HG03520 (cell line): Measurements from ENCODE around the gene ATXN2L.
"Not testable (repeated sequence)": the region's sequence is repeated elsewhere in the genome, so short reads cannot be mapped to it uniquely, and the experiment has no call there.

Experiments used
- ATAC-seq: cut with Tn5 transposase; IDR thresholded peaks from one replicate; pipeline ENCODE4 v1.9.1; 2021; ENCODE audit warnings: mild to moderate bottlenecking, moderate library complexity; ENCODE audit not compliant: unreplicated experiment

ATXN2L gene

DNA sequence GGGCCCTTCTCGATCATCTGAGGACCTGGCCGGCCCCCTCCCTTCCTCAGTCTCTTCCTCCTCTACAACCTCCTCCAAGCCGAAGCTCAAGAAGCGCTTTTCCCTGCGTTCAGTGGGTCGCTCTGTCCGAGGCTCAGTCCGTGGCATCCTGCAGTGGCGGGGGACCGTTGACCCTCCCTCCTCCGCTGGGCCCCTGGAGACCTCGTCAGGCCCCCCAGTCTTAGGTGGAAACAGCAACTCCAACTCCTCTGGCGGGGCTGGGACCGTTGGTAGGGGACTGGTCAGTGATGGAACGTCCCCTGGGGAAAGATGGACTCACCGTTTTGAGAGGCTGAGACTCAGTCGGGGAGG lies 43.6 kb downstream of the ATXN2L start:
- ATAC-seq: no peak

DNA sequence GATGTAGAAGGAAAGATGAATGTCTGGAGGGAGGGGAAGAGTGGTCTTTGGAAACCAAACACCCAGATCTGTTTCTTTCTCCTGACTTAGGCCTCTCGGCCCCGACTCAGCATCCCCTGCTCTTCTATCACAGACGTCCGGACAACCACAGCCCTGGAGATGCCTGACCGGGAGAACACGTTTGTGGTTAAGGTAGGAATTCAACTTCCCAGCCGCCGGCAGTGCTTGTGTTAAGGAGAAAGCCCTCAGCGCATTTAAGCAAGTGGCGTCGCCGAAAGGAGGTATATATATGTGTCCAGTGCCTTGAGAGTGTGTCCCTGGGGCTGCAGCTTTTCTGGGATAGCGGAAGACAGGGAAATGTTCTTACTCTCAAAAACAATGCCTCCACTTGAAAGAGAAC lies 44.4 kb downstream of the ATXN2L start:
- no peak for ATAC-seq

DNA sequence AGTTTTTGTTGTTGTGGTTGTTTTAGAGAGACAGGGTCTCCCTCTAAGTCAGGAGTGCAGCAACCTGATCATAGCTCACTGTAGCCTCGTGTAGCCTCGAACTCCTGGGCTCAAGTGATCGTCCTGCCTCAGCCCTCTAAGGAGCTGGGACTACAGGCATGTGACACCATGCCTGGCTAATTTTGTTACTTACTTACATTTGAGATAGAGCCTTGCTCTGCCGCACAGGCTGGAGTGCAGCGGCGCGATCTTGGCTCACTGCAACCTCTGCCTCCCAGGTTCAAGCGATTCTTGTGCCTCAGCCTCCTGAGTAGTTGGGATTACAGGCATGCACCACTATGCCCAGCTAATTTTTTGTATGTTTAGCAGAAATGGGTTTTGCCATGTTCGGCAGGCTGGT lies 44.8 kb downstream of the ATXN2L start:
- not testable (repeated sequence) for ATAC-seq

DNA sequence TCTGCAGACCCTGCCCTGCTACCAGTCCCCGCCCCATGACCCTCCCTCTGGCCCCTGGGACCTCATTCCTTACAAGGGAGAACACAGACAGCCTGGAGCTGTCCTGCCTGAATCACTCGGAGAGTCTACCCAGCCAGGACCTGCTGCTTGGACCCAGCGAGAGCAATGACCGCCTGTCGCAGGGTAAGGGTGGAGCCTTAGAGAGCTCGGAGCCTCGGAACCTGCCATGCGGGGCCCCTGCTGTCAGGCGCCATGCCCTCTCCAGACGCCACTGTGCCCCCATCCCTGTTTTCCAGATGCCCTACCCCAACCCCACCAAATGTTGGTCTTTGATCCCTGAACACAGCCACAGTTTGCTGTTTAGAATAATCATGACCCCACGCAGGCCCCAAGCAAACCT lies 46.4 kb downstream of the ATXN2L start:
- ATAC-seq: no peak

DNA sequence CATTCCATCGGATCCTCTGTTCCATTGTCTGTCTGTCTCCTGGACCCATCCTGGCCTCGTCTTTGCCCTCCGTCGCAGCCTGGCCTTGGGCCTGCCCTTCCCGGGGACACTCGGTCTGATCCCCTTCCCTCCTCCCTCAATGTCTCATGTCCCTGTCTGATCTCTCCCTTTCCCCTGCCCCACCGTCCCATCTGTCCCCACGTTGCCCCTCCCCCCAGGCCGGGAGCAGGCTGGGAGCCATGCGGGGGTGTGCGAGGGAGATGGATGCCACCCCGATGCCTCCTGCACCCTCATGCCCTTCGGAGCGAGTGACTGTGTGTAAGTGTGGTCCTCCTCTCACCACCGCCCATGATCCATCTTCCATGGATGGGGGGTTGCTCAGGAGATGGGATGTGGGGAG lies 50.2 kb downstream of the ATXN2L start:
- no peak for ATAC-seq

DNA sequence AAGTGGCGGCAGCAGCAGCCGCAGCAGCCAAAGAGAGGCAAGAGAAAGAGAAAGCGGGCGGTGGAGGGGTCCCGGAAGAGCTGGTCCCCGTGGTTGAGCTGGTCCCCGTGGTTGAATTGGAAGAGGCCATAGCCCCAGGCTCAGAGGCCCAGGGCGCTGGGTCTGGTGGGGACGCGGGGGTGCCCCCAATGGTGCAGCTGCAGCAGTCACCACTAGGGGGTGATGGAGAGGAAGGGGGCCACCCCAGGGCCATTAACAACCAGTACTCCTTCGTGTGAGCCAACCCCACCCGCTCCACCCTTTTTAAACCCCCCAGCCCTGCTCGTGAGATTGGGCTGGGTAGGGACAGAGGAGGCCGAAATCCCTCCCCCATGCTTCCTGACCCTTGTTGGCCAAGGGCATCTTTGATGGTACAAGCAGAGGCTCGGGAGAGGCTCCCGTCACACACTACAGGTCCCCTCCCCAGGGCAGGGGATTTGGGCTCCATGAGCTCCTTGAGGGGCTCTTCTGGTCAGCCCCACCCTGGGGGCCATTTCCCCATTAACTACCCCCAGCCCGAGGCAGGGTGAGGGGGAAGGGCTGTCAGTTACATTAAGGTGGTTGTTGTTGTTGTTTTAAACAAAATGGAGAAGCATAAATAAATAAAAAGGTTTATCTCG lies 50.9 kb downstream of the ATXN2L start:
- no peak for ATAC-seq

DNA sequence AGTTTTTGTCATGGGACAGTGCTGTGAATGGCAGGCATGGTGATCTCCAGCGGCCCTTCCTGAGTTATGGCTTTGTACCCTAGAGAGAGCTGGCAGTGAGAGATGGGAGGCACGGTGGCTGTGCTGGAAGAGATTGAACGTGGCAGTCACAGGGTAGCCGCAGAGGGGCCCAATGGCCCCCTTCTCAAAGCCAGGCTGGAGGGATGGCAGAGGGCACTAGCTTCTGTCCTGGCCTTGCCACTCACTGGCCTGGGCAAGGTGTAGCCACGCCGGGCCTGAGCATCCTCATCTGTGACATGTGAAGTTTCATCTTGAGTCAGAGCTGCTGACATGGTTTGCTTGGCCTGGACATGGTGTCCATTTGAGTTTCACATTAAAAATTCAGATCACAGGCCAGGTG lies 51.6 kb downstream of the ATXN2L start:
- ATAC-seq: no peak

DNA sequence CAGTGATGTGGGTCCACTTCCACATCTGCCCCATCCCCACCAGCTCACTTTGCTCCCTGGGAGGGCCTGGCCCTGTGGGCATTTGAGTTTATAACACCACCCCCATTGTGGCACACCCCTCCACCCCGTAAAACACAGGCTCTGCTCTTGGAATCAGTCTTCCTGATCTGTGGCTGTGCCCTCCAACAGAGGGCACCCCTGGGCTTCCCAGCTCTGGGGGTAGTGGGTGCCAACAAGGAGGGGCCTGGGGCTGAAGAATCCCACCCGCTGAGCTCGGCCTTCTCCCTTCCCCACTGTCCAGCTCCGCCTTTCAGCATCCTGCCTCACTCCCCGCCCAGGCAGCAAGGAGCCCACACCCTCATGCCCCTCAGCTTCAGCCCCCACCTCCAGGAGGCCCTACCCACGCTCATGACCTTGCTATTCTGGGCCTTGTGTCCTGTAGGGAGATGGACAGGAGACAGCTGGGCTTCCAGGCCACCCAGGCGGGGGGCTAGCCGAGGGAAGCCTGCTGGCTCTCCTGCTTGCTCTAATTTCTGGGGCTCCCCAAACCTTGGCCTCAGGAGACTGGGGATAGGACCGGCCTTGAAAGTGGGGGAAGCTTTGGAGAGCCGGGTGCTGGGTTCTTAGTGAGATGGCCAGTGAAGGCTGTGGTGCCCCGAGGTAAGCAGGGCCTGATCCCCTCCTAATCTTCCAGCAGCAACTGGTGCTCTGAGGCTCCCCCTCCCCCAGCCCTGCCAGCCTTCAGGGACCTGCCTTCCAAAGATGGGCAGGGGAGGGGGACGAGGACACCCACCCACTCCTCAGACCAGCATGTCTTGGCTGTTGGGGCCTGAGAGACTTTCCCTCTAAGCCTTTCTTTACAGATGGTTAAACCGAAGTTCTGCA lies 52.6 kb downstream of the ATXN2L start:
- ATAC-seq: no peak

DNA sequence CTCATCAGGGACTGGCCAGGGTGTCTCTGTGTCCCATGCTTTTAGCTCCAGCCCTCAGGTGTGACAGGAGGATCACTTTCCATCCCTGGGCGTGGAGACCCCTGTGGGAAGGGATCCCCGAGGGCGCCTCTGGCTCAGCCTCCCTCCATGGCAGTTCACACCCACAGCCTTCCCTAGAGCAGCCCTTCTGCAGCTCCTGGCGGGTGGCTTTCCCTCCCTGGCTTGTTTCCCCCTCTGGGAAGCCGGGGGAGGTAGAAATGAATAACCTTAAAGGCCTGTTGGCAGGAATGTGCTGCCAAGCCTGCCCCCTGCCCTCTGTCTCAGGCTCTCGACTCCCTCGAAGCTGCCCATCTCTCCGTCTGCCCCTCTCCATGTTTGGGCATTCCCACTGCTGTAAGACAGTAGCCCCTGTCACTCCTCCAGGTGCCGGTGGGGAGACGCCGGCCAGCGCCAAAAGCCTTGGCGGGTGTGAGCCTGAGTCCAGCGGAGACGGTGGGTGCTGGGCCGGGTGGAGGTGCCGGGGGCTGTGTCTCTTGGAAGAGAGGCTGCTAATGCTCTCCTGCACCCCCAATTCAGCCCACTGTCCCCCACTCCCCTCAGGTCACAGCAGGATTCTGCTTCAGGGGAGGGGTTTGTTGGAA lies 53.3 kb downstream of the ATXN2L start:
- ATAC-seq: no peak

DNA sequence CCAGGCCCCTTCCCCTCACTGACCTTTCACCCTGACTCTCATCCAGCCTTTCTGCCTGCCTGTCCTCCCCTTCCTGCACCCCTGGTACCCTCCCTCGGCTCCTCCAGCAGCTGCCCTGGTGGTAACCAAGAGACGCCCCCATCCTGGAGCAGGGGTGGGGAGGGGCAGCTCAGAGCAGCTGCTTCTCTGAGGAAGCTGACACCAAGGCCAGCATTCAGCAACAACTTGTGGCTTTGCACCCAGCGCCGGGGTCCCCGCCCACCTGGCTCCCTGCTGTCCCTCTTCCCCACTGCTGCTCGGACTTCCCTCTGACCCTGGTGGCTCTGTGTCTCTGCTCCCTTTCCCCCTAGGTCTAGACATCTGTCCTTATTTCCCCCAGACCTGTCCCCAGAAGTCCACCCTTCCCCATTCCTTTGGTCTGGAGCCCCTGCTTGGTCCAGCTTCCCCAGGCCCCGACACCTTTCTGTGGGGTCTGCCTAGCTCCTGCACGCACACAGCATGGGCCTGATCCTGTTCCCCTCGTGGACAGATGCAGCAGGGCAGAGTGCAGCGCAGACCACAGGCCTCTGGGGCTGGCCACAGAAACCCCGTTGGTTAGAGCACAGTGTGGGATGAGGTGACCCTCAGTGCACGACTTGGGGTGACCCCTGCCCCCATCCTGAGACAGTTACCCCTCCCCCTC lies 54.3 kb downstream of the ATXN2L start:
- no peak for ATAC-seq

DNA sequence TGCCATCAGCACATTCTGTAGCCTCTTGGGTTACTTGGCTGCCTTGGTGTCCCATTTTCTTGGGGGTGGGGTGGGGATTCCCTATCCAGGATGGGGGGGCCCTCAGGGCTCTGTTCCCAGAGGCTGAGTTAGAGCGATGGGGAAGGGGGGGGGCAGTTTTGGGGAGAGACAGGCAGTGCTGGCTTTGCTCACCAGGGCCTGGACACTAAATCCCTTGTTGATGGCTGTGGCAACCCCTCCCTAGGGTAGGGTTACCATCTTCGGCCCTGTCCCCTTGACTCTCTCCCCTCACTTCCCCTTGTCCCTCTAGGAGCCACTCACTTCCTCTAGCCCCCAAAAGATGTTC lies 54.8 kb downstream of the ATXN2L start:
- ATAC-seq: no peak

DNA sequence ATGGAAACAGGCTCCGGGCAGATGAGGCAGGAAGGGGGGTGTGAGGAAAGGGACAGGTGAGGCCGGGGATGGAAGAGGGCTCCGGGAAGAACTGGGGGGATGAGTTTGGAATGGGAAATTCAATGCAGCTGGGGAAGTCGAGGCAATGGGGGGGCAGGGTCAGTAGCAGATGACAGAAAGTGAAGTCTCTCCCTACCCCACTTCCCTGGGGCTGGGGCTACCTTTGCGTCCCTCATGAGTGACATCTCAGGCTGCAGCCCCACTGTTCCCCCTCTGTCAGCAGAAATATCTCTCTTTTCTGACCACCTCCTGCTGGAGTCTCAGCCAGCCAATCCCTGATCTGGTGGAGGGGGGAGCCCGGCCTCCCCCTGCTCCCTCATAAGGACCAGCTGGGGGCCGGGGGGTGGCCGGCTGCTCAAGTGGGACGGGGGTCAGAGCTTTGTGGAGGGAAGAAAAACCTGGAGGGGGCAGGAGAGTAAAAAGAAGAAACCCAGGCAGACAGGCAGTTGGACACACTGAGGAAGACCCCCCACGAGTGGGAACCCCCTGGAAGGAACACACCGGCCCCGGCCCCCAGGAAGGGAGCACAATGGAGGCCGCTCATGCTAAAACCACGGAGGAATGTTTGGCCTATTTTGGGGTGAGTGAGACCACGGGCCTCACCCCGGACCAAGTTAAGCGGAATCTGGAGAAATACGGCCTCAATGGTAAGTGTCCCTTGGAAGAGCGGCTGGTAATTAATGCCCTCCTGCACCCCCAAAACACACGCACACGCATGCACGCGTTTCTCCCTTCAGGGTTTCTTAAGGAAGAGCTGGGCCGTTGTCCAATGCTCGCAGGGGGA lies 55.5 kb downstream of the ATXN2L start, which contains the start of gene ATP2A1:
Gene ATP2A1, plus strand, starts transcription at position 406 of the 844 bp plus-strand sequence. Its CDS starts 184 bp downstream, at position 590.
- no peak for ATAC-seq

DNA sequence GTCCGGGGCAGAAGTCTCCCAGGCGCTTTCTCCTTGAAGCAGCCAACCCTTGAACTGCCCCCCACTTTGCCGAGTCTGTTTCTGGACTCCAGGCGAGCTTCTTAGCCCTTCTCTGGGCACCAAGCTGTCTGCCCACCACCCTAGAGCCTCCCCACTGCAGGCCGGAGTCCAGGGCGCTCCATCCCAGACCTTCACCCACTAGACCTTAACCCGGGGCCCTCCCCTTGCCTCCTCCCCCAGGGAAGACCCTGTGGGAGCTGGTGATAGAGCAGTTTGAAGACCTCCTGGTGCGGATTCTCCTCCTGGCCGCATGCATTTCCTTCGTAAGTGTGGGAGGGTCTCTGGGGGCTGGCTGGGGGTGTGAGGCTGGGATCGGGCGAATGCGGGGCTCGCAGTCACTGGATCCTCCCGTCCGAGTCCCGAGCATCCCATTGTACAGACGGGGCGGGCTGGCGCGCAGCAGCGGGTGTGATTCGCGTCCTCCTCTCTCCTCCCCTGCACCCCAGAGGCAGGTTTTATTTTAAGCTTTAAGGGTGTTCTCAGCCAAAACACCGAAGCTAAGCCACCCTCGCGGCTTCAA lies 56.6 kb downstream of the ATXN2L start:
- no peak for ATAC-seq

DNA sequence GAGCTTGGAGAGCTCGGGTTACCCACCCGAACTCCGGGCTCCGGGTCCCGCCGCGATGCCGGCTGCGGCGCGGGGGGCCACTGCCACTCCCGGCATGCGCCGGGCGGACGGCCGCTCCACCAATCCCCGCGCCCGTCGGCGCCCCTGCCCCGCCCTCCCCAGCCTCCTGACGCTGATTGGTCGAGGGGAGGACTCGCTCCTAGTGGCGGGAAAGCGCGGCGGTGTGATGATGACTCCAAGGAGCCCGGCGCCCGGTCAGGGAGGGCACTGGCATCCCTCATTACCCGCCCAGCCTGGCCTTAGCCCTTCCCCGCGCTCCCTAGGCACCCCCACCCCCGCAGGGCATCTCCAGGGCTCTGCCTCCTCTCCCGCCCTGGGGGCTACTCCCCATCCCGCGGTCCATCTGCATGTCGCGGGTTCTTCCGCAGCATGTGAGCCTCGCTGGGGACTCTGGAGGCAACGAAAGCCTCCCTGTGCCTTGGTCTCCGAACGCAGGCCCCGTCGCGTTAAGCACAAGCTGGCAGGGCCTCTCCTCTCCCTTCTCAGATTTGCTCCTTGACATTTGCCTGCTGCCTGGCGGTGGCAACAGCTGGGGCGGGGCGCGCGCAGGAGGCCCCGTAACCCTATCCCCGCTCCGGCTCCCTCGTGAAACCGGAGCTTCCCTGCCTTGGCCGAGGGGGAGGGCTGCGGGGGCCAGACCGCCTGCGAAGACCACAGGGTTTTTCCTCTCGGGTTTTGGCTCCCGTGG lies 57.2 kb downstream of the ATXN2L start:
- peak; percentile 77 for ATAC-seq

DNA sequence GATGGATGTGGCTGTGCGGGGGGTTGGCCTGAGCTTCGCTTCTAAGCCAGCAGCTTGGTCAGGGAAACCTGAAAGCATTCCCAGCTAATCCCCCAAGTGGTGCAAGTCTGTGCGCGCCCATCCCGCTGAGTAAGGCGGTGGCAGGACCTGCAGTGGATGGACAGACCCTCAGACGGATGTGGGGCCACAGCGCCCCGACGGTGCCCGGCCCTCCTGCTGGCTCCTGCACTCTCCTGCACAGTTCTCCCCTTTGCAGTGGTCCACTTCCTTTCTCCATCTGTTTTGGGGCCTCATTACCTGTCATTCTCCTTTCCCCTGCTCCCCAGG lies 57.8 kb downstream of the ATXN2L start:
- no peak for ATAC-seq

DNA sequence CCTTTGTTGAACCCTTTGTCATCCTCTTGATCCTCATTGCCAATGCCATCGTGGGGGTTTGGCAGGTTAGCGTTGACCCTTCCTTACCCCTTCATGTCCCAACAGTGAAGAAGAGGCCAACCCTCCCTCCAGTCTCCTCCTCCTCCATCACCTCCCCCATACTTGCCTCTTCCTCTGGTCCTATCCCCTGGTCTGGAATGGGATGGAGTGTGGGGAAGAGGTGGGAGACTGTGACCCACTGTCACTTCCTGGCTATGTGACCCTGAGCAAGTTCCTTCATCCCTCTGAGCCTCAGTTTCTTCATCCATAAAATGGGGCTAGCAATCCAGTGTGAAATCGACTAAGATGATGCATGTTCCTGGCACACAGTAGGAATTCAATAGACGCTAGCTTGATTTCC lies 58.2 kb downstream of the ATXN2L start:
- no peak for ATAC-seq

DNA sequence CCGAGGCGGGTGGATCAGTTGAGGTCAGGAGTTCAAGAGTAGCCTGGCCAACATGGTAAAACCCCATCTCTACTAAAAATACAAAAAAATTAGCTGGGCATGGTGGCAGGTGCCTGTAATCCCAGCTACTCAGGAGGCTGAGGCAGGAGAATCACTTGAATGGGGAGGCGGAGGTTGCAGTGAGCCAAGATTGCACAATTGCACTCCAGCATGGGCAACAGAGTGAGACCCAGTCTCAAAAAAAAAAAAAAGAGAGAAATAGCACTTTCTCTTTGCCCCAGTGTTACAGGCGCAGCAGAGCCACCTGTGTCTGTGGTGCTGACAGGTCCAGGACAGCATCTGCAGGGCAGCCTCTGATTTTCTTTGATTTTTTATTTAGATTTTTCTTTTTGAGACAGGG lies 58.8 kb downstream of the ATXN2L start:
- ATAC-seq: not testable (repeated sequence)

DNA sequence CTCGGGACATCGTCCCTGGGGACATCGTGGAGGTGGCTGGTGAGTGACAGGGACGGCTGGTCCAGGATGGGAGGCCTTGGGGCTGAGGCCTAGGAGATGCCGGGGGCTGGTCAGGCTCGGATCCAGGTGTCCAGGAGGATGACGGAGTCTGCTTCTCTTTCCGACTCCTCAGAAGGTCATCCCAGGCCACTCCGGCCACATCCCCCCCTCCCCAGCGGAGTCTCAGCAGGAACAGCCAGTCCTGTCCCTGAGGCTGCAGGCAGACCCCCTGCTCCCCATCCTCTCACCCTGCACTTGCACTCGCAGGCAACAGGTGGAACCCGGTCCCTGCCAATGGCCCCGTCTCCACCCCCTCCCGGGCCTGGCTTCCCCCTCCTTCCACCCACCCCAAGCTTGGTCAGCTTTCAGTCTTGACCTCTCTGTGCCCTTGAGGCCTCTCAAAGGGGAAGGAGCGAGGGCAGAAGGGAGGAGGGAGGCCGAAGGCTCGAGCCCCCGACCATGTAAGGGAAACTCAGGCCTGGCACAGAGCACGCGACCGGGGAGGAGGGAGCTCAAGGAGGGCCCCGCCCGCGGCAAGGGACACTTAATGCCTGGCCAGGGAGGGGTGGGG lies 59.9 kb downstream of the ATXN2L start:
- no peak for ATAC-seq
